ENCODE data around the gene RSU1. TPM values are rescaled to one million over a fixed set of nuclear protein-coding genes. Genes with fewer than 3 reads are reported as not detected.

Gene RSU1
- total RNA-seq, 1 experiment from 2014 or later, result 42.3 TPM

GRCh38 chr10:16799621-16800020 is 17.6 kb downstream of the RSU1 start:
- in situ Hi-C loops (cut with HindIII; ENCODE audit: low pct_unique_long_range_greater_than_20kb, low sequenced_read_pairs), result no loop called here
- no peak for DNase-seq (ENCODE audit: low read depth, low spot score)

- in situ Hi-C loops (cut with HindIII; ENCODE audit: low pct_unique_long_range_greater_than_20kb, low sequenced_read_pairs), result no loop called here
- DNase-seq (ENCODE audit: low read depth, low spot score), result no peak
Measured at GRCh38 chr10:16798571-16798970, 18.7 kb downstream of the RSU1 start.

GRCh38 chr10:16795410-16796073 is 21.7 kb downstream of the RSU1 start:
- in situ Hi-C loops (cut with HindIII; ENCODE audit: low pct_unique_long_range_greater_than_20kb, low sequenced_read_pairs), result no loop called here
- no peak for DNase-seq (ENCODE audit: low read depth, low spot score)

GRCh38 chr10:16794005-16794404 is 23.2 kb downstream of the RSU1 start:
- in situ Hi-C loops (cut with HindIII; ENCODE audit: low pct_unique_long_range_greater_than_20kb, low sequenced_read_pairs), result no loop called here
- no peak for DNase-seq (ENCODE audit: low read depth, low spot score)

GRCh38 chr10:16792675-16793074 is 24.5 kb downstream of the RSU1 start:
- in situ Hi-C loops (cut with HindIII; ENCODE audit: low pct_unique_long_range_greater_than_20kb, low sequenced_read_pairs), result no loop called here

GRCh38 chr10:16789765-16790164 is 27.5 kb downstream of the RSU1 start:
- in situ Hi-C loops (cut with HindIII; ENCODE audit: low pct_unique_long_range_greater_than_20kb, low sequenced_read_pairs), result no loop called here
- no peak for DNase-seq (ENCODE audit: low read depth, low spot score)

More at GRCh38 chr10:16792675-16793074, 24.5 kb downstream of the RSU1 start:
- DNase-seq (ENCODE audit: low read depth, low spot score), result no peak

GRCh38 chr10:16789261-16789660 is 28.0 kb downstream of the RSU1 start:
- DNase-seq (ENCODE audit: low read depth, low spot score), result no peak
- in situ Hi-C loops (cut with HindIII; ENCODE audit: low pct_unique_long_range_greater_than_20kb, low sequenced_read_pairs), result no loop called here

- DNase-seq (ENCODE audit: low read depth, low spot score), result no peak
- in situ Hi-C loops (cut with HindIII; ENCODE audit: low pct_unique_long_range_greater_than_20kb, low sequenced_read_pairs), result no loop called here
Measured at GRCh38 chr10:16788778-16789177, 28.4 kb downstream of the RSU1 start.

- in situ Hi-C loops (cut with HindIII; ENCODE audit: low pct_unique_long_range_greater_than_20kb, low sequenced_read_pairs), result no loop called here
- DNase-seq (ENCODE audit: low read depth, low spot score), result no peak
Measured at GRCh38 chr10:16788125-16788524, 29.1 kb downstream of the RSU1 start.

GRCh38 chr10:16787361-16787791 is 29.8 kb downstream of the RSU1 start:
- in situ Hi-C loops (cut with HindIII; ENCODE audit: low pct_unique_long_range_greater_than_20kb, low sequenced_read_pairs), result no loop called here
- DNase-seq (ENCODE audit: low read depth, low spot score), result no peak

GRCh38 chr10:16780338-16780880 is 36.8 kb downstream of the RSU1 start:
- no peak for DNase-seq (ENCODE audit: low read depth, low spot score)
- in situ Hi-C loops (cut with HindIII; ENCODE audit: low pct_unique_long_range_greater_than_20kb, low sequenced_read_pairs), result no loop called here

GRCh38 chr10:16779384-16779915 is 37.8 kb downstream of the RSU1 start:
- in situ Hi-C loops (cut with HindIII; ENCODE audit: low pct_unique_long_range_greater_than_20kb, low sequenced_read_pairs), result no loop called here
- no peak for DNase-seq (ENCODE audit: low read depth, low spot score)

- DNase-seq (ENCODE audit: low read depth, low spot score), result peak; percentile 58
- in situ Hi-C loops (cut with HindIII; ENCODE audit: low pct_unique_long_range_greater_than_20kb, low sequenced_read_pairs), result no loop called here
Measured at GRCh38 chr10:16777473-16778370, 39.5 kb downstream of the RSU1 start.

- in situ Hi-C loops (cut with HindIII; ENCODE audit: low pct_unique_long_range_greater_than_20kb, low sequenced_read_pairs), result no loop called here
- DNase-seq (ENCODE audit: low read depth, low spot score), result no peak
Measured at GRCh38 chr10:16776896-16777295, 40.3 kb downstream of the RSU1 start.

- in situ Hi-C loops (cut with HindIII; ENCODE audit: low pct_unique_long_range_greater_than_20kb, low sequenced_read_pairs), result no loop called here
Measured at GRCh38 chr10:16773334-16773733, 43.9 kb downstream of the RSU1 start.

GRCh38 chr10:16770670-16771069 is 46.6 kb downstream of the RSU1 start:
- in situ Hi-C loops (cut with HindIII; ENCODE audit: low pct_unique_long_range_greater_than_20kb, low sequenced_read_pairs), result no loop called here
- no peak for DNase-seq (ENCODE audit: low read depth, low spot score)

More at GRCh38 chr10:16773334-16773733, 43.9 kb downstream of the RSU1 start:
- no peak for DNase-seq (ENCODE audit: low read depth, low spot score)

- DNase-seq (ENCODE audit: low read depth, low spot score), result no peak
- in situ Hi-C loops (cut with HindIII; ENCODE audit: low pct_unique_long_range_greater_than_20kb, low sequenced_read_pairs), result no loop called here
Measured at GRCh38 chr10:16770141-16770540, 47.1 kb downstream of the RSU1 start.

GRCh38 chr10:16769331-16769730 is 47.9 kb downstream of the RSU1 start:
- in situ Hi-C loops (cut with HindIII; ENCODE audit: low pct_unique_long_range_greater_than_20kb, low sequenced_read_pairs), result no loop called here
- DNase-seq (ENCODE audit: low read depth, low spot score), result no peak

Data from SK-MEL-5 (cell line).